ENCODE results near the gene HYAL2. TPM values are rescaled to one million over a fixed set of nuclear protein-coding genes. Genes with fewer than 3 reads are reported as not detected.

Gene HYAL2
- polyA plus RNA-seq, 3 donors = 18.3 to 25.8 (median 18.9) TPM

- peaks cover 79% of the 10 kb centered on the region for H3K4me1 Mint-ChIP-seq
- intact Hi-C loops (cut with micrococcal nuclease) = loop anchor here (2.0 to 5.0 kb wide), 2 partner anchors 202 to 203 kb away; no protein-coding TSS in a partner anchor
- Histone ChIP-seq H3K4me2 (replicated peaks; ENCODE audit: extremely low read depth, low read length, poor library complexity, severe bottlenecking) (peak within 1 kb of the TSS; percentile 83), H3K79me2 (ENCODE audit: insufficient read depth, low read length) (peaks cover 43% of the 10 kb centered on the region), H4K20me1 (ENCODE audit: insufficient read depth, low read length) (peaks cover 15% of the 10 kb centered on the region), H3K4me1 (ENCODE audit: control insufficient read depth in 1 of 2, insufficient read depth in 2 of 2, low read length in 2 of 2) (peaks cover 59 to 79% of the 10 kb centered on the region in 2 donors), H3K9me3 (replicated peaks in 1 of 2; ENCODE audit: control insufficient read depth in 1 of 2, insufficient read depth in 1 of 2, low read length in 2 of 2) (no peaks in the 10 kb centered on the region), H3K27me3 (ENCODE audit: control insufficient read depth in 2 of 2, insufficient read depth in 2 of 2, low read length in 2 of 2) (no peaks in the 10 kb centered on the region), H3K27ac (ENCODE audit: low read depth in 1 of 2, low read length in 2 of 2) (no peak within 1 kb of the TSS), H2AFZ (ENCODE audit: insufficient read depth, low read depth, low read length, poor library complexity, severe bottlenecking) (peak within 1 kb of the TSS; percentile 67), H3K4me3 (replicated peaks in 1 of 3; ENCODE audit: low read depth in 2 of 3, low read length in 3 of 3) (peak within 1 kb of the TSS; percentile 26 to 70 (median 42)), H3K36me3 (replicated peaks in 1 of 2; ENCODE audit: control insufficient read depth in 1 of 2, insufficient read depth in 2 of 2, low read length in 2 of 2) (peaks cover 9 to 16% of the 10 kb centered on the region in 2 donors), H3K9ac (ENCODE audit: insufficient read depth, low read length, poor library complexity, severe bottlenecking) (no peak within 1 kb of the TSS)
- no peaks in the 10 kb centered on the region for H3K9me3 Mint-ChIP-seq
- no peak for TF ChIP-seq CTCF (IDR thresholded peaks at IDR 0.05)
- DNase-seq = peak; percentile 64 to 72 (median 70)
- 7% methylated on average over 45 of the region's 45 CpGs for WGBS (ENCODE audit: insufficient coverage)
- H3K27ac Mint-ChIP-seq = peak within 1 kb of the TSS; percentile 70 to 89 (median 82)
- peak within 1 kb of the TSS; percentile 80 to 90 for H3K4me3 Mint-ChIP-seq
- no peaks in the 10 kb centered on the region for H3K27me3 Mint-ChIP-seq (ENCODE audit: low read depth in 3 of 3)
- peaks cover 17 to 18% of the 10 kb centered on the region in 2 donors for H3K36me3 Mint-ChIP-seq
Observed at GRCh38 chr3:50345586-50346234, 23.2 kb upstream of the HYAL2 start, which contains the start of gene ZMYND10. TSS of gene ZMYND10 (minus strand) at chr3:50345732. CDS start at chr3:50345579, 153 bp downstream.

- no peak overlapping the region for H3K27ac Mint-ChIP-seq
- Histone ChIP-seq H4K20me1 (ENCODE audit: insufficient read depth, low read length) (peaks cover 15% of the 10 kb centered on the region), H3K4me2 (replicated peaks; ENCODE audit: extremely low read depth, low read length, poor library complexity, severe bottlenecking) (peak overlapping the region; percentile 83), H3K27me3 (ENCODE audit: control insufficient read depth in 2 of 2, insufficient read depth in 2 of 2, low read length in 2 of 2) (no peaks in the 10 kb centered on the region), H3K4me1 (ENCODE audit: control insufficient read depth in 1 of 2, insufficient read depth in 2 of 2, low read length in 2 of 2) (peaks cover 57 to 79% of the 10 kb centered on the region in 2 donors), H2AFZ (ENCODE audit: insufficient read depth, low read depth, low read length, poor library complexity, severe bottlenecking) (no peak overlapping the region), H3K4me3 (replicated peaks in 1 of 3; ENCODE audit: low read depth in 2 of 3, low read length in 3 of 3) (peak overlapping the region in 2 of 3 experiments; percentile 42 to 70), H3K9ac (ENCODE audit: insufficient read depth, low read length, poor library complexity, severe bottlenecking) (no peak overlapping the region), H3K36me3 (replicated peaks in 1 of 2; ENCODE audit: control insufficient read depth in 1 of 2, insufficient read depth in 2 of 2, low read length in 2 of 2) (peaks cover 9 to 16% of the 10 kb centered on the region in 2 donors), H3K9me3 (replicated peaks in 1 of 2; ENCODE audit: control insufficient read depth in 1 of 2, insufficient read depth in 1 of 2, low read length in 2 of 2) (no peaks in the 10 kb centered on the region), H3K79me2 (ENCODE audit: insufficient read depth, low read length) (peaks cover 45% of the 10 kb centered on the region), H3K27ac (ENCODE audit: low read depth in 1 of 2, low read length in 2 of 2) (no peak overlapping the region)
- peaks cover 17 to 18% of the 10 kb centered on the region in 2 donors for H3K36me3 Mint-ChIP-seq
- no peaks in the 10 kb centered on the region for H3K9me3 Mint-ChIP-seq
- DNase-seq = no peak
- TF ChIP-seq CTCF (IDR thresholded peaks at IDR 0.05) = no peak
- WGBS (ENCODE audit: insufficient coverage) = 86% methylated on average over 8 of the region's 8 CpGs
- H3K4me3 Mint-ChIP-seq = no peak overlapping the region
- no peaks in the 10 kb centered on the region for H3K27me3 Mint-ChIP-seq (ENCODE audit: low read depth in 3 of 3)
- peaks cover 75% of the 10 kb centered on the region for H3K4me1 Mint-ChIP-seq
- intact Hi-C loops (cut with micrococcal nuclease) = loop anchor here in 1 of 2 donors (5.0 kb wide), 1 partner anchor 202 kb away; no protein-coding TSS in a partner anchor
Observed at GRCh38 chr3:50345008-50345407, 22.5 kb upstream of the HYAL2 start.

All from CD14-positive monocyte (primary cell).